Mesenchymal stem cell (in vitro differentiated cells and primary cell): Measurements from ENCODE around the gene POU6F1. TPM values are rescaled to one million over a fixed set of nuclear protein-coding genes. Genes with fewer than 3 reads are reported as not detected.

Source experiments
- DNase-seq: peaks from one replicate; pipeline ENCODE4 v3.0.0-alpha.2; 2013
- H2AFZ ChIP-seq: one replicate; pipeline ENCODE4 v1.6.1; 2013; ENCODE audit warnings: low read depth, mild to moderate bottlenecking, control low read depth, inconsistent platforms, low read length, moderate library complexity
- H2AK5ac ChIP-seq: 2 replicates; pipeline ENCODE4 v1.6.1; 2013; ENCODE audit warnings: low read length, moderate library complexity, mild to moderate bottlenecking, inconsistent platforms; ENCODE audit not compliant: severe bottlenecking
- H2BK120ac ChIP-seq: one replicate; pipeline ENCODE4 v1.6.1; 2013; ENCODE audit warnings: low read depth, mild to moderate bottlenecking, inconsistent platforms, low read length, moderate library complexity
- H2BK12ac ChIP-seq, 2 experiments: one replicate each; pipeline ENCODE4 v1.6.1; 2013; ENCODE audit warnings: inconsistent platforms in 2 of 2, low read length in 2 of 2, mild to moderate bottlenecking in 2 of 2, moderate library complexity in 2 of 2, control low read depth in 1 of 2
- H2BK15ac ChIP-seq: one replicate; pipeline ENCODE4 v1.6.1; 2013; ENCODE audit warnings: mild to moderate bottlenecking, low read depth, inconsistent platforms; ENCODE audit not compliant: poor library complexity, severe bottlenecking
- H2BK5ac ChIP-seq: 2 replicates; pipeline ENCODE4 v1.6.1; 2013; ENCODE audit warnings: low read depth, mild to moderate bottlenecking, low read length, control low read depth, inconsistent platforms; ENCODE audit not compliant: poor library complexity, severe bottlenecking
- H3K14ac ChIP-seq, 2 experiments: one replicate each; pipeline ENCODE4 v1.6.1; 2013; ENCODE audit warnings: inconsistent platforms in 2 of 2, low read length in 2 of 2, control low read depth in 1 of 2, mild to moderate bottlenecking in 1 of 2, moderate library complexity in 1 of 2
- H3K18ac ChIP-seq, 2 experiments: one replicate each; pipeline ENCODE4 v1.6.1; 2013; ENCODE audit warnings: inconsistent platforms in 2 of 2, low read length in 2 of 2, control low read depth in 1 of 2, low read depth in 1 of 2, mild to moderate bottlenecking in 1 of 2
- H3K23ac ChIP-seq, 2 experiments: one replicate each; pipeline ENCODE4 v1.6.1; 2013; ENCODE audit warnings: inconsistent platforms in 2 of 2, low read length in 2 of 2, mild to moderate bottlenecking in 2 of 2, moderate library complexity in 2 of 2, control low read depth in 1 of 2
- H3K27ac ChIP-seq: 2 replicates; pipeline ENCODE4 v1.5.1; 2013; ENCODE audit warnings: mild to moderate bottlenecking, moderate library complexity, low read length, control low read depth, inconsistent platforms; ENCODE audit not compliant: poor library complexity, severe bottlenecking
- H3K27me3 ChIP-seq, 2 experiments: 2 replicates each; pipeline versions ENCODE4 v1.6.1 to v1.7.0; 2013; ENCODE audit warnings: low read length in 2 of 2, mild to moderate bottlenecking in 2 of 2, moderate library complexity in 2 of 2, control low read depth in 1 of 2, inconsistent platforms in 1 of 2; ENCODE audit not compliant: control insufficient read depth in 1 of 2, insufficient read depth in 1 of 2
- H3K36me3 ChIP-seq, 2 experiments: 2 replicates each; pipeline versions ENCODE4 v1.6.1 to v1.7.0; 2013; ENCODE audit warnings: low read length in 2 of 2, control low read depth in 1 of 2, inconsistent platforms in 1 of 2, low read depth in 1 of 2, mild to moderate bottlenecking in 1 of 2; ENCODE audit not compliant: insufficient read depth in 2 of 2, control insufficient read depth in 1 of 2
- H3K4ac ChIP-seq, 2 experiments: one replicate each; pipeline ENCODE4 v1.6.1; 2013; ENCODE audit warnings: inconsistent platforms in 2 of 2, low read length in 2 of 2, mild to moderate bottlenecking in 2 of 2, moderate library complexity in 2 of 2, control low read depth in 1 of 2, low read depth in 1 of 2
- H3K4me1 ChIP-seq: 2 replicates; pipeline ENCODE4 v1.6.1; 2013; ENCODE audit warnings: low read depth, low read length, control low read depth; ENCODE audit not compliant: control insufficient read depth, insufficient read depth
- H3K4me2 ChIP-seq: 2 replicates; pipeline ENCODE4 v1.6.1; 2013; ENCODE audit warnings: low read length, mild to moderate bottlenecking, inconsistent platforms; ENCODE audit not compliant: poor library complexity, severe bottlenecking
- H3K4me3 ChIP-seq, 2 experiments: 2 replicates each; pipeline versions ENCODE4 v1.5.1 to v1.7.0; 2013; ENCODE audit warnings: low read length in 2 of 2, mild to moderate bottlenecking in 2 of 2, control low read depth in 1 of 2, low read depth in 1 of 2; ENCODE audit not compliant: insufficient read depth in 1 of 2
- H3K79me1 ChIP-seq: replicated peaks from 2 replicates; pipeline ENCODE4 v1.6.1; 2013; ENCODE audit warnings: mild to moderate bottlenecking, control low read depth, low read length, inconsistent platforms; ENCODE audit not compliant: poor library complexity, severe bottlenecking
- H3K9ac ChIP-seq: 2 replicates; pipeline ENCODE4 v1.7.0; 2013; ENCODE audit warnings: mild to moderate bottlenecking, low read length, moderate library complexity
- H3K9me3 ChIP-seq: 2 replicates; pipeline ENCODE4 v1.7.0; 2013; ENCODE audit warnings: mild to moderate bottlenecking, low read length; ENCODE audit not compliant: control insufficient read depth
- H4K8ac ChIP-seq: one replicate; pipeline ENCODE4 v1.6.1; 2013; ENCODE audit warnings: inconsistent platforms, mild to moderate bottlenecking, low read length, moderate library complexity
- H4K91ac ChIP-seq: one replicate; pipeline ENCODE4 v1.6.1; 2013; ENCODE audit warnings: mild to moderate bottlenecking, low read length, inconsistent platforms
- WGBS: methylation state at CpG from one replicate; pipeline ENCODE4 v1.1.7; 2013; ENCODE audit warnings: mixed read lengths; 5-methylcytosine and 5-hydroxymethylcytosine counted together
- small RNA-seq: library from polyadenylated mRNA; stranded (forward); fragments of <200 nt; extraction: miRNeasy Mini kit (QIAGEN cat#:217004); gene quantifications from one replicate; pipeline ENCODE3, GENCODE V24; 2013; ENCODE audit warnings: low read depth

POU6F1 gene

GRCh38 chr12:51150777-51151176 lies 67.1 kb downstream of the POU6F1 start:
- no peaks in the 10 kb centered on the region for H3K27me3 ChIP-seq
- peaks cover 6% of the 10 kb centered on the region for H3K79me1 ChIP-seq
- no peak overlapping the region for H4K8ac ChIP-seq
- DNase-seq, result no peak
- no peak overlapping the region for H2AFZ ChIP-seq
- no peak overlapping the region for H2BK120ac ChIP-seq
- H3K9me3 ChIP-seq, result no peaks in the 10 kb centered on the region
- no peak overlapping the region for H2AK5ac ChIP-seq
- no peak overlapping the region for H2BK15ac ChIP-seq
- H3K36me3 ChIP-seq, result no peaks in the 10 kb centered on the region
- no peak overlapping the region for H3K9ac ChIP-seq
- no peak overlapping the region for H3K18ac ChIP-seq
- no peaks in the 10 kb centered on the region for H3K4me1 ChIP-seq
- H3K4me3 ChIP-seq, result no peak overlapping the region
- H2BK5ac ChIP-seq, result no peak overlapping the region
- WGBS, result 49% methylated on average over 2 of the region's 3 CpGs
- no peak overlapping the region for H3K23ac ChIP-seq
- H4K91ac ChIP-seq, result no peak overlapping the region
- H2BK12ac ChIP-seq, result no peak overlapping the region
- H3K27ac ChIP-seq, result no peak overlapping the region
- no peak overlapping the region for H3K4ac ChIP-seq
- no peak overlapping the region for H3K4me2 ChIP-seq
- no peak overlapping the region for H3K14ac ChIP-seq

- H2BK5ac ChIP-seq, result no peak overlapping the region
- H3K79me1 ChIP-seq, result peaks cover 4% of the 10 kb centered on the region
- H3K9ac ChIP-seq, result no peak overlapping the region
- H3K27me3 ChIP-seq, result no peaks in the 10 kb centered on the region
- no peak overlapping the region for H2AFZ ChIP-seq
- 100% methylated on average over 1 of the region's 1 CpG for WGBS
- H3K4ac ChIP-seq, result no peak overlapping the region
- H3K9me3 ChIP-seq, result no peaks in the 10 kb centered on the region
- H3K4me2 ChIP-seq, result no peak overlapping the region
- H2AK5ac ChIP-seq, result no peak overlapping the region
- H2BK12ac ChIP-seq, result no peak overlapping the region
- no peak overlapping the region for H3K18ac ChIP-seq
- no peak overlapping the region for H4K91ac ChIP-seq
- no peak overlapping the region for H4K8ac ChIP-seq
- H3K4me1 ChIP-seq, result no peaks in the 10 kb centered on the region
- H3K4me3 ChIP-seq, result no peak overlapping the region
- H3K23ac ChIP-seq, result no peak overlapping the region
- no peak overlapping the region for H3K14ac ChIP-seq
- H3K36me3 ChIP-seq, result no peaks in the 10 kb centered on the region
- H3K27ac ChIP-seq, result no peak overlapping the region
- H2BK120ac ChIP-seq, result no peak overlapping the region
- H2BK15ac ChIP-seq, result no peak overlapping the region
- DNase-seq, result no peak
Observed at GRCh38 chr12:51147309-51147708, 70.6 kb downstream of the POU6F1 start.

- Histone ChIP-seq H3K9me3 (no peaks in the 10 kb centered on the region), H4K91ac (no peak overlapping the region), H3K18ac (no peak overlapping the region), H3K23ac (no peak overlapping the region), H3K27ac (no peak overlapping the region), H2AFZ (no peak overlapping the region), H2BK12ac (no peak overlapping the region), H3K9ac (no peak overlapping the region), H2BK120ac (no peak overlapping the region), H3K14ac (no peak overlapping the region), H3K4ac (no peak overlapping the region), H2BK15ac (no peak overlapping the region), H3K36me3 (peaks cover 2 to 16% of the 10 kb centered on the region in 2 experiments), H4K8ac (no peak overlapping the region), H3K4me3 (no peak overlapping the region), H3K4me1 (no peaks in the 10 kb centered on the region), H3K27me3 (no peaks in the 10 kb centered on the region), H2BK5ac (no peak overlapping the region), H3K4me2 (no peak overlapping the region), H2AK5ac (no peak overlapping the region), H3K79me1 (peaks cover 7% of the 10 kb centered on the region)
- WGBS, result over 99% methylated on average over 3 of the region's 3 CpGs
- no peak for DNase-seq
Observed at GRCh38 chr12:51139292-51139844, 78.5 kb downstream of the POU6F1 start.

Small RNAs within 50 kb of the gene (small RNA-seq; reads per million reads assigned to genes)
- gene RF00019, result not detected
- not detected for gene RNU6-199P
